ENCODE data around the gene SLC25A20. TPM values are rescaled to one million over a fixed set of nuclear protein-coding genes. Genes with fewer than 3 reads are reported as not detected.

Gene SLC25A20
- total RNA-seq (2014; rRNA removed; shearing (Covaris generic)): 14.3 and 19.3 TPM in 2 replicates

GRCh38 chr3:48898383-48899234, at the start of gene SLC25A20:
TSS of gene SLC25A20 (minus strand) at chr3:48898882. CDS start at chr3:48898794, 88 bp downstream.

GRCh38 chr3:48918388-48919214, 19.9 kb upstream of the SLC25A20 start, which contains the start of gene ARIH2:
TSS of gene ARIH2 (plus strand) at chr3:48918842. CDS start at chr3:48927559, 8,717 bp downstream.

GRCh38 chr3:48847504-48848423, 50.9 kb downstream of the SLC25A20 start, which contains the start of gene PRKAR2A:
TSS of gene PRKAR2A (minus strand) at chr3:48847874. CDS start at chr3:48847596, 278 bp downstream.

Other genes with a start within 250 kb of the SLC25A20 start
- 7.3 and 7.9 TPM in 2 replicates for gene CELSR3, start 236.0 kb downstream of the SLC25A20 start, total RNA-seq (2014; rRNA removed; shearing (Covaris generic))
- 28.9 and 42.3 TPM in 2 replicates for gene NCKIPSD, start 213.0 kb downstream of the SLC25A20 start, total RNA-seq (2014; rRNA removed; shearing (Covaris generic))
- gene IP6K2, start 181.7 kb downstream of the SLC25A20 start, total RNA-seq (2014; rRNA removed; shearing (Covaris generic)): 59.2 and 60.7 TPM in 2 replicates
- 37.3 and 43.5 TPM in 2 replicates for gene PRKAR2A, start 51.0 kb downstream of the SLC25A20 start, total RNA-seq (2014; rRNA removed; shearing (Covaris generic))
- gene ARIH2, start 20.0 kb upstream of the SLC25A20 start, total RNA-seq (2014; rRNA removed; shearing (Covaris generic)): 180 and 214 TPM in 2 replicates
- gene P4HTM, start 91.4 kb upstream of the SLC25A20 start, total RNA-seq (2014; rRNA removed; shearing (Covaris generic)): not detected in 2 replicates
- gene WDR6, start 108.5 kb upstream of the SLC25A20 start, total RNA-seq (2014; rRNA removed; shearing (Covaris generic)): 87.4 and 91.0 TPM in 2 replicates
- gene DALRD3, start 119.7 kb upstream of the SLC25A20 start, total RNA-seq (2014; rRNA removed; shearing (Covaris generic)): 51.6 and 54.6 TPM in 2 replicates
- 188 and 217 TPM in 2 replicates for gene NDUFAF3, start 123.2 kb upstream of the SLC25A20 start, total RNA-seq (2014; rRNA removed; shearing (Covaris generic))
- 821 and 830 TPM in 2 replicates for gene IMPDH2, start 130.5 kb upstream of the SLC25A20 start, total RNA-seq (2014; rRNA removed; shearing (Covaris generic))
- gene QRICH1, start 195.2 kb upstream of the SLC25A20 start, total RNA-seq (2014; rRNA removed; shearing (Covaris generic)): 59.3 and 90.7 TPM in 2 replicates
- gene QARS1, start 205.9 kb upstream of the SLC25A20 start, total RNA-seq (2014; rRNA removed; shearing (Covaris generic)): 274 and 318 TPM in 2 replicates
- 95.6 and 106 TPM in 2 replicates for gene USP19, start 221.9 kb upstream of the SLC25A20 start, total RNA-seq (2014; rRNA removed; shearing (Covaris generic))
- 264 and 272 TPM in 2 replicates for gene LAMB2, start 234.2 kb upstream of the SLC25A20 start, total RNA-seq (2014; rRNA removed; shearing (Covaris generic))

All from A375 (cell line).